CD4-positive, alpha-beta T cell (primary cell): Measurements from ENCODE around the gene RREB1. TPM values are rescaled to one million over a fixed set of nuclear protein-coding genes. Genes with fewer than 3 reads are reported as not detected.

Experiments used
- ATAC-seq: fragments of 200-7000 bp; cut with Tn5 transposase; one replicate; pipeline ENCODE4 v1.10.0; 2022; ENCODE audit warnings: mild to moderate bottlenecking; ENCODE audit not compliant: poor library complexity
- CTCF ChIA-PET: fragments of 350-600 bp; sonication (Branson Sonifier 250); formaldehyde crosslinking; loops from one replicate; lab custom pipeline; 2021; ENCODE audit warnings: antibody characterized with exemption, inconsistent platforms; lab: Charles Lee
- POLR2A ChIA-PET: fragments of 350-600 bp; sonication (Branson Sonifier 250); formaldehyde crosslinking; loops from one replicate; lab custom pipeline; 2021; ENCODE audit warnings: antibody characterized with exemption, inconsistent platforms; lab: Charles Lee
- DNase-seq, 14 experiments: peaks; one replicate each; pipeline ENCODE4 v3.0.0-alpha.2; 2013 to 2020; ENCODE audit warnings: mixed read lengths in 2 of 14
- H3K27ac ChIP-seq, 2 donors: one replicate each; pipeline versions ENCODE4 v1.5.1 to v1.7.0; 2013; ENCODE audit warnings: low read length in 2 of 2, low read depth in 1 of 2, mild to moderate bottlenecking in 1 of 2
- H3K27me3 ChIP-seq, 2 experiments: 1 replicate in 1 of 2; 2 replicates in 1 of 2; pipeline versions ENCODE4 v1.6.1 to v1.7.0; 2013; ENCODE audit warnings: low read length in 2 of 2, control low read depth in 1 of 2, mild to moderate bottlenecking in 1 of 2, moderate library complexity in 1 of 2; ENCODE audit not compliant: insufficient read depth in 2 of 2, control insufficient read depth in 1 of 2
- H3K36me3 ChIP-seq: one replicate; pipeline ENCODE4 v1.6.1; 2013; ENCODE audit warnings: low read length, control low read depth; ENCODE audit not compliant: insufficient read depth
- H3K4me1 ChIP-seq: one replicate; pipeline ENCODE4 v1.6.1; 2013; ENCODE audit warnings: low read length, control low read depth; ENCODE audit not compliant: insufficient read depth
- H3K4me3 ChIP-seq: one replicate; pipeline ENCODE4 v1.5.1; 2013; ENCODE audit warnings: mild to moderate bottlenecking, low read length, moderate library complexity
- H3K9me3 ChIP-seq, 2 experiments: 1 replicate in 1 of 2; 2 replicates in 1 of 2; pipeline versions ENCODE4 v1.6.1 to v1.7.0; 2013; ENCODE audit warnings: low read length in 2 of 2, mild to moderate bottlenecking in 2 of 2, control low read depth in 1 of 2, moderate library complexity in 1 of 2; ENCODE audit not compliant: control insufficient read depth in 1 of 2, insufficient read depth in 1 of 2
- H3K27ac Mint-ChIP-seq: one replicate; pipeline ENCODE4 v1.8.0; 2020; ENCODE audit warnings: mixed read lengths
- H3K27me3 Mint-ChIP-seq: one replicate; pipeline ENCODE4 v1.8.0; 2021; ENCODE audit warnings: mixed read lengths
- H3K36me3 Mint-ChIP-seq: one replicate; pipeline ENCODE4 v1.8.0; 2021; ENCODE audit warnings: low read depth, mixed read lengths
- H3K4me1 Mint-ChIP-seq: one replicate; pipeline ENCODE4 v1.8.0; 2021; ENCODE audit warnings: low read depth, mixed read lengths
- H3K4me3 Mint-ChIP-seq: one replicate; pipeline ENCODE4 v1.8.0; 2020; ENCODE audit warnings: mild to moderate bottlenecking, mixed read lengths
- H3K9me3 Mint-ChIP-seq: one replicate; pipeline ENCODE4 v1.8.0; 2020; ENCODE audit warnings: mixed read lengths
- CTCF ChIP-seq: fragments of 200-600 bp; IDR thresholded peaks from one replicate; pipeline ENCODE4 v1.8.0; 2022; ENCODE audit warnings: antibody characterized with exemption, mild to moderate bottlenecking
- intact Hi-C, 2 experiments: fragments of 100-400 bp; cut with DNase I in 1 of 2; cut with micrococcal nuclease in 1 of 2; formaldehyde crosslinking; loops; one replicate each; pipeline versions ENCODE4 v1.15.1 to v1.9.0; 2023 to 2025; cut with DNase I, micrococcal nuclease
- total RNA-seq, 174 experiments: library from RNA in 2 of 174; stranded (reverse) in 2 of 174; gene quantifications; one replicate each; pipeline ENCODE4 v1.2.3 and lab custom pipeline; 2021 to 2026

The RREB1 gene
- total RNA-seq, 2 experiments from 2014 or later: 56.5 to 60.0 TPM

DNA sequence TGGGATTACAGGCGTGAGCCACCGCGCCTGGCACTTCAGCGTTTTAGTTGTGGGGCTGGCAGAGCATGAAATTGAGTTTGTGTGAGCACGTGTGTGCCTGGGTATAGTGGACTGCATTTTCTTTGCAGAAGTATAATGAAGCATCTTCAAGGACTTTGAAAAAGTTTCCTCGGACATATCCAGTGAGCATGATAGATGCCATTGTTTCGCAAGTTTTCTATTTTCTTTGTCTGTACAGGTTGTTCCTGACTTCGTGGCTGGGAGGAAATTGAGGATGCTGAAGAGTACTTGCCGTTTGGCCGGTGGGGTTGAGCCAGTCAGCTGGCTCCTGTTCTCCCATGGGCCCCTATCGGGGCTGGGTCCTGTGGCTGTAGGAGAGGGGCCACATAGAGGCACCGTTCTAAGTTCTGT, 55.9 kb downstream of the RREB1 start:
- Histone ChIP-seq H3K36me3 (peaks cover 9% of the 10 kb centered on the region), H3K27me3 (no peaks in the 10 kb centered on the region), H3K9me3 (no peaks in the 10 kb centered on the region), H3K27ac (no peak overlapping the region), H3K4me3 (no peak overlapping the region), H3K4me1 (peaks cover 28% of the 10 kb centered on the region)
- H3K4me3 Mint-ChIP-seq: no peak overlapping the region
- POLR2A ChIA-PET: no interaction called here
- intact Hi-C loops: no loop called here
- H3K27ac Mint-ChIP-seq: no peak overlapping the region
- H3K4me1 Mint-ChIP-seq: peaks cover 72% of the 10 kb centered on the region
- H3K36me3 Mint-ChIP-seq: peaks cover 14% of the 10 kb centered on the region
- no peak for ATAC-seq
- no peaks in the 10 kb centered on the region for H3K9me3 Mint-ChIP-seq
- no peak for TF ChIP-seq CTCF
- CTCF ChIA-PET: no interaction called here
- DNase-seq: no peak
- no peaks in the 10 kb centered on the region for H3K27me3 Mint-ChIP-seq

GRCh38 chr6:7164536-7165001, 56.8 kb downstream of the RREB1 start:
- intact Hi-C loops: no loop called here
- CTCF ChIA-PET: no interaction called here
- H3K27me3 Mint-ChIP-seq: no peaks in the 10 kb centered on the region
- H3K27ac Mint-ChIP-seq: no peak overlapping the region
- H3K4me1 Mint-ChIP-seq: peaks cover 72% of the 10 kb centered on the region
- no peak overlapping the region for H3K4me3 ChIP-seq
- H3K4me1 ChIP-seq: peaks cover 35% of the 10 kb centered on the region
- no peaks in the 10 kb centered on the region for H3K27me3 ChIP-seq
- POLR2A ChIA-PET: interaction anchor here (0.6 kb wide), 1 partner anchor 34 kb away, joined by 3 read pairs; no protein-coding TSS in a partner anchor
- H3K27ac ChIP-seq: no peak overlapping the region
- DNase-seq (no peak), ATAC-seq (no peak)
- H3K36me3 Mint-ChIP-seq: peaks cover 14% of the 10 kb centered on the region
- no peaks in the 10 kb centered on the region for H3K9me3 ChIP-seq
- H3K9me3 Mint-ChIP-seq: no peaks in the 10 kb centered on the region
- no peak overlapping the region for H3K4me3 Mint-ChIP-seq
- TF ChIP-seq CTCF: no peak
- peaks cover 9% of the 10 kb centered on the region for H3K36me3 ChIP-seq

DNA sequence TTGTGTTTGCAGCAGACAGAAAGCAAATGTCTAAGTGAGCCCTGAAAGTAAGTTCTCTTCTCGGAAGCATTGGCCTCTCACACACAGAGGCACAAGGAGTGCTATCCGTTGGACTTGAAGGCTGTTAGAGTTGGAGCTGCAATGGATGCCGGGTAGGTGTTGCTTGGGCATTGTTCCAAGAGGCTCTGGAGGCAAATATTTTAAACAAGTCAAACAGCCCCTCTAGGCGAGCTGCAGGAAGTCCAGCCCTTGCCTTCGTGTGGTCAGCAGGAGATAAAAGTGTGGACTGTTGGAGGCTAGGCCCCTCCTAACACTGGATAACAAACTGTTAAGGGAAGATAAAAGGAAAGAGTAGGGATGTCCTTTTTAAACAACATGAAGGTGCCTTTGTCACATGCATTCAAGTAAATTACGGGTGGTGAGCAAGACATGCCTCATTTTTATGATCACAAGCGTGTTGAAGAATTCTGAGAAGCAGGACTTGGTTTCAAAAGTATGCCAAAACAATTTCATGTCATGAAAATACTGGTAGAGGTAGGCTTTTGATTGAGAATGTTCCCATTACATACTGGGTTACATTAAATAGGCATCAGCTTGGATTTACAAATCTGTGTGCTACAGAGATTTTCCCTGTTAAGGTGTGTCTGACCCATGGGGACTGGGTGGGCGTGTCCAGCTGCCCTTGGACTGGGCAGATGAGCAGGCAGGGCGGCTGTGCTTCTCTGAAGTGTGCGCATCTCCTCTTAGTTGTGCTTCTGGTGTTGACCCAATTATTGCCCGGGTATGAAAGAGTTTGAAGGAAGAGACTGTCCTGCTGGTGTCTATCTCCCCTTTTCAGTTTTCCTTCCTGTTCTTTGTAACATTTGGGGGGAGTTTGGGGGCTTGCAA, 57.5 kb downstream of the RREB1 start:
- intact Hi-C loops: no loop called here
- Mint-ChIP-seq H3K36me3 (peaks cover 14% of the 10 kb centered on the region), H3K27ac (no peak overlapping the region), H3K4me1 (peaks cover 76% of the 10 kb centered on the region), H3K9me3 (no peaks in the 10 kb centered on the region), H3K27me3 (no peaks in the 10 kb centered on the region), H3K4me3 (no peak overlapping the region)
- DNase-seq: no peak
- Histone ChIP-seq H3K4me3 (no peak overlapping the region), H3K27ac (no peak overlapping the region), H3K27me3 (no peaks in the 10 kb centered on the region), H3K9me3 (no peaks in the 10 kb centered on the region), H3K36me3 (peaks cover 9% of the 10 kb centered on the region), H3K4me1 (peaks cover 39% of the 10 kb centered on the region)
- ChIA-PET CTCF (no interaction called here), POLR2A (no interaction called here)
- no peak for ATAC-seq
- no peak for TF ChIP-seq CTCF
